Uterus (tissue), 2 donors: ENCODE data around the gene FIGN.

Source experiments
- CTCF ChIP-seq, 4 experiments: fragments of 200-600 bp in 2 of 4; fragments of 450-650 bp in 2 of 4; sonication (generic) in 2 of 4; IDR thresholded peaks; one replicate each; pipeline ENCODE4 v1.5.1; 2016 to 2019; ENCODE audit warnings: antibody characterized with exemption in 4 of 4, mild to moderate bottlenecking in 2 of 4, moderate library complexity in 1 of 4
- POLR2A ChIP-seq, 2 donors: fragments of 450-650 bp; IDR thresholded peaks; one replicate each; pipeline ENCODE4 v1.6.1; 2016; ENCODE audit warnings: antibody characterized with exemption in 2 of 2, mild to moderate bottlenecking in 1 of 2, moderate library complexity in 1 of 2

GRCh38 chr2:163711258-163711657, 24.6 kb downstream of the FIGN start:
- TF ChIP-seq CTCF (IDR thresholded peaks at IDR 0.05) (no peak), POLR2A (IDR thresholded peaks at IDR 0.05) (no peak)
